GM12872 (cell line): ENCODE results near the gene TSPOAP1.

Source experiments
- TF ChIP-seq, protein P1 (sequence below): IDR thresholded peaks from 3 replicates; pipeline ENCODE4 v1.5.1; 2011; ENCODE audit warnings: low read depth, mild to moderate bottlenecking, low read length, moderate library complexity; ENCODE audit not compliant: insufficient read depth

Gene TSPOAP1

DNA sequence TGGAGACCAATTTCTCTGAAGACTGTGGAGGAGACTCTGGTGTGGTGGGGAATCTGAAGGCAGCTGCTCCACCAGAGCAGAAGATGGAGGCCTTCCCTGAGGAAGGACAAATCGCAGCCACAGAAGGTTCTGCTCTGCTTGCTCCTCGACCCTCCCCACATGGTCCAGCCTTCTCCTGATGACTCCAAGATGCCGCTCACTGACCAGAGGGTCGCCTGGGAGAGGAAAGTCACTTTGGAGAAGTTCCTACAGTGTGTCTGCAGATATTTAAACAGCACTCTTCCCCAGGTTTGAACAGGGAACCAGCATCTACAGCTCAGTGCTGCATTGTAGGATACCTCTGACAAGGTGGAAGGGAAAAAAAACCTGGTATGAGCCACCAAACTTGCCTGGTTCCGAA is 44.4 kb upstream of the TSPOAP1 start:
- TF ChIP-seq, protein P1, sequence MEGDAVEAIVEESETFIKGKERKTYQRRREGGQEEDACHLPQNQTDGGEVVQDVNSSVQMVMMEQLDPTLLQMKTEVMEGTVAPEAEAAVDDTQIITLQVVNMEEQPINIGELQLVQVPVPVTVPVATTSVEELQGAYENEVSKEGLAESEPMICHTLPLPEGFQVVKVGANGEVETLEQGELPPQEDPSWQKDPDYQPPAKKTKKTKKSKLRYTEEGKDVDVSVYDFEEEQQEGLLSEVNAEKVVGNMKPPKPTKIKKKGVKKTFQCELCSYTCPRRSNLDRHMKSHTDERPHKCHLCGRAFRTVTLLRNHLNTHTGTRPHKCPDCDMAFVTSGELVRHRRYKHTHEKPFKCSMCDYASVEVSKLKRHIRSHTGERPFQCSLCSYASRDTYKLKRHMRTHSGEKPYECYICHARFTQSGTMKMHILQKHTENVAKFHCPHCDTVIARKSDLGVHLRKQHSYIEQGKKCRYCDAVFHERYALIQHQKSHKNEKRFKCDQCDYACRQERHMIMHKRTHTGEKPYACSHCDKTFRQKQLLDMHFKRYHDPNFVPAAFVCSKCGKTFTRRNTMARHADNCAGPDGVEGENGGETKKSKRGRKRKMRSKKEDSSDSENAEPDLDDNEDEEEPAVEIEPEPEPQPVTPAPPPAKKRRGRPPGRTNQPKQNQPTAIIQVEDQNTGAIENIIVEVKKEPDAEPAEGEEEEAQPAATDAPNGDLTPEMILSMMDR: no peak

DNA sequence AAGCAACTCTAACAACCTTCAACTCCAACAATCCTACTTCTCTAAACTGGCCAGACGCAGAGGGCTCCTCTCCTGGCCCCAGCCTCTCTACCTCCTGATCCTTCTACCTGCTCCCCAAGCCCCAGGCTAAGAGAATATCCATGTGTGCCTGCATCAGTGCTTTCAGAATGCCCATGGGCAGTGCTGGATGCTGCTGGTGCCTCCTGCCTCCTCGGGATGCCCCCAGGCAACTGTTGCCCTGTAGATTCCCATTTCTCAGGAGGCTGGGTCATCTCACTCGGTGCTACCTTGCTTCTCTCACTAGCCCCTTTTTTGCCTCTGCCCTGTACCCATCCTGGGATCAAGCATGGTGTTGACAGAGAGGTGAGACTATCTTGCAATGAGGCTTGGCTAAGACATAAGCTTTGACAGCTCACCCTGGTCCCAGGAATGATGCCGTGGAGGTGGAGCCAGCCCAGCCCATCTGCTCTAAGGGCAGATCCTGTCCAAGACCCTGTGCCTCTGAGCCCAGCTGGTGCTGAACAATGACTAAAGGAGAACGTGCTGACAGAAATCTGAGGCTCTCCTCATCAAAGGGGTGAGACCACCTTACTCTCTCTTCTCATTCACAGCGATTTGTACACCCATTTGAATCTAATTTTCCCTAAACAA is 42.8 kb upstream of the TSPOAP1 start:
- TF ChIP-seq, protein P1: no peak

DNA sequence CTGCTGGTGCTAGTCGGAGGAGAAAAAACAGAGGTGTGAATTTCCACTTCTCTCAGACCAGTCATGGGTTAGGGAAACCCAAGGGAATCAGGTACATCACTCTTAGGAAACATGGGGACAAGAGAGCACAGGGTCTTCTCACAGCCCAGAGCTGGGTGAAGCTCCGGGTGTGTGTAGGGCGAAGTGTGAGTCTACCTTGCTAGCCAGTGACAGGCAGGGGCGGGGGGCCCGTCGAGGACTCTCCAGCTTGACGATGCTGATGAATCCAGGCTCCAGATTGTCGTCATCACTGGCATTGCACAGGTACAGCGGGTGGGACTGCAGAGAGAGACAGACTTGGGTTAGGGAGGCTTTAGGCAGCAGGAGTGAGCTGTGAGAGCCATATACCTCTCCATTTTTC is 42.1 kb upstream of the TSPOAP1 start:
- TF ChIP-seq, protein P1: no peak

DNA sequence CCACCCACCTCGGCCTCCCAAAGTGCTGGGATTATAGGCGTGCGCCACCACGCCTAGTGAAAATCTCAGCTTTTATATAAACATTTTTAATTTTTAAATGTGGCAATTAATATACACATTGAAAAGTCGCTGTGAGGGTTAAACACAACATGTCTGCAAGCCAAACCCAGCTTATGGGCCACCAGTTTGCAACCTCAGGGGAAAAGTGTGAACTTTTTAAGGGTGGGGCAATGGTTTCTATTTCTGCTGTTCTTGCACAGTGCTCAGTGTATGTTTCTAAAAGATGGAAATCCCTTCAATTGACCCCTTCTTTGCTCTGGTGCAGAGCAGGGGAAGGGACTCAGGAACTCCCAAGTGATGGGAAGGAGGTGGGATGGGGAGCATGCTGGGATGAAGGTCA is 41.7 kb upstream of the TSPOAP1 start:
- TF ChIP-seq, protein P1: no peak

DNA sequence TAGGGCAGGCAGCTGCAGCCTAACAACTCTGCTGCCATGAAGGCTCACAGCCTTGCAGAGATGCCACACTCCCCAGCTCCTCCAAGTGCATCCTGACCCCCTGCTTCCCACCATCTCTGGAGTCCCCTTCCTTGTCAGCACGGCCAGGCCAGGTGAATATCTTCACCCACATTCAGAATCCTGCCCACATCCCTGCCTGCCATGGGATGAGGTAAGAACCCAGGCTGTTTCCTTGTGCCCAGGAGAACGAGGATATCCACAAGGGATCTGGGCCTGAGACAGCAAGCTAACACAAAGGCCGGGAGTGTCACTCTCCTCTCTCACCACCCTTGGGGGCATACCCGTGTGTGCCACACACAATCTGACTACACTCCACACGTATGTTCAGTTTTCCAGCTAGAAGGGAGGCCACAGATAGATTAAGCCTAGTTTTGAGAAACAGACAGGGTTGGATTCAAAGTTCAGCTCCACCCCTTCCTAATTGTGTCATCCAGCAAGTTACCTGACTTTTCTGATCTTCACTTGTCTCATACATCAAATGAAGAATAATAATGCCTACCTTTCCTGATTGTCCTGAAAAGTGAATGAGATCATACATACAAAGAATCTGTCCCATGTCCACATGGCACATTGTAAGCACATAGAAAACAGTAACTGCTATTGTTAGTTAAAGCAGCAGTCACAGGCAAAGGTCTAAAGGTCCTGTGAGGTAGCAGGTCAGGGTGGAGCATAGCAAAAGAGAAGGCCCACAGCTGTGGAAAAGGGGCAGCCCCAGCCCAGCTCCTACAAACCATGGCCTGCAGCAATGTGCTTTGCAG is 40.8 kb upstream of the TSPOAP1 start:
- TF ChIP-seq, protein P1: no peak

DNA sequence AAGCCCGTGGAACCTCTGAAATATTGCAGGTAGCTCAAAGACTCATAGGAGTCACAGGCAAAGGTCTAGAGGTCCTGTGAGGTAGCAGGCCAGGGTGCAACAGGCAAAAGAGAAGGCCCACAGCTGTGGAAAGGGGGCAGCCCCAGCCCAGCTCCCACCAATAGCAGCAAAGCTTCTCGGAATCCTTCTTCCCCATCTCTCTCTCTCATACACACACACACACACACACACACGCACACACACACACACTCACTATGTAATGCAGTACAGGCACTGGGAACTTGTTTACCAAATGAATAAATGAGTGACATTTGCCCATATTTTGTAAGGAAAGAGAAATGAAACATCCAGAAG is 40.2 kb upstream of the TSPOAP1 start:
- TF ChIP-seq, protein P1: no peak

DNA sequence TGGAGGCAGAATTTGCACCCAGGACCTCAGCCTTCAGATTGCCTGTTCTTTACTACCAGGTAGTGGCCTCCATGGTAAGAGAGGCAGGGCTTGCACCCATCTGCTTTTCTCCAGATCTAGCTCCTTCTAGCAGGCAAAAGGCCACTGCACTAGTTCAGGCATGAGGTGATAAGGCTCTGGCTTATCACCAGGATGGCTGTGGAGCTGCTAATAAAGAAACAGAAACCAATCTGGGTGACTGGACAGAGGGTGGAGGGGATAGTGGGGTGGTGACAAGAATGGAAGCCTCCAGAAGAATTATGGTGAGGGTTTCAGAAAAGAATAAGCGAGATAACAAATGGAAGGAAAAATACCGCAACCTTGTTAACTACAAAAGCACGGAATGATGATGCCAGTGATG is 38.9 kb upstream of the TSPOAP1 start:
- TF ChIP-seq, protein P1: no peak
